HEK293 (cell line): ENCODE data around the gene LIX1L.

Experiments
- CTCF ChIA-PET: fragments of 350-600 bp; formaldehyde crosslinking; extraction: SDS; loops from one replicate; lab custom pipeline; 2021; ENCODE audit warnings: antibody characterized with exemption; lab: Yijun Ruan, JAX
- POLR2A ChIA-PET: fragments of 300-600 bp; formaldehyde crosslinking; extraction: SDS; loops from one replicate; lab custom pipeline; 2020; ENCODE audit warnings: antibody characterized with exemption, inconsistent platforms; lab: Yijun Ruan, JAX
- H3K27ac ChIP-seq: fragments of 200-500 bp; sonication (Bioruptor generic); 2 replicates; pipeline ENCODE4 v1.5.1; 2014; ENCODE audit warnings: low read depth, low read length, control low read depth, inconsistent platforms; ENCODE audit errors: extremely low read depth
- H3K36me3 ChIP-seq, 2 experiments: fragments of 200-500 bp in 1 of 2; sonication (Bioruptor generic) in 1 of 2; 1 replicate in 1 of 2; 2 replicates in 1 of 2; pipeline ENCODE4 v1.5.1; 2014 to 2017; ENCODE audit warnings: inconsistent platforms in 2 of 2, low read length in 2 of 2; ENCODE audit not compliant: control insufficient read depth in 2 of 2, insufficient read depth in 1 of 2
- H3K4me1 ChIP-seq: fragments of 200-500 bp; sonication (Bioruptor generic); 2 replicates; pipeline ENCODE4 v1.5.1; 2014; ENCODE audit warnings: mild to moderate bottlenecking, low read length, inconsistent platforms; ENCODE audit not compliant: control insufficient read depth, insufficient read depth
- H3K4me3 ChIP-seq: 2 replicates; pipeline ENCODE4 v1.5.1; 2011; ENCODE audit warnings: low read depth, mild to moderate bottlenecking, control low read depth, low read length, moderate library complexity
- H3K9me3 ChIP-seq: fragments of 200-500 bp; sonication (Bioruptor generic); 2 replicates; pipeline ENCODE4 v1.5.1; 2014; ENCODE audit warnings: low read depth, low read length, inconsistent platforms; ENCODE audit not compliant: control insufficient read depth, insufficient read depth
- GLIS2 ChIP-seq: fragments of 450-650 bp; formaldehyde crosslinking; IDR thresholded peaks from 2 replicates; pipeline ENCODE4 v1.5.1; 2016; ENCODE audit warnings: missing biosample characterization, missing genetic modification characterization
- HOXD13 ChIP-seq: sonication (generic); formaldehyde crosslinking; IDR thresholded peaks from 2 replicates; pipeline ENCODE4 v1.8.0; 2022; ENCODE audit warnings: missing genetic modification reagents, borderline replicate concordance
- MZF1 ChIP-seq: fragments of 450-650 bp; formaldehyde crosslinking; IDR thresholded peaks from 2 replicates; pipeline ENCODE4 v1.5.1; 2017; ENCODE audit warnings: missing biosample characterization, missing genetic modification characterization, borderline replicate concordance
- PRDM1 ChIP-seq: fragments of 450-650 bp; formaldehyde crosslinking; IDR thresholded peaks from 2 replicates; pipeline ENCODE4; 2016; ENCODE audit warnings: missing biosample characterization, missing genetic modification characterization
- ZEB2 ChIP-seq: fragments of 450-650 bp; formaldehyde crosslinking; IDR thresholded peaks from 2 replicates; pipeline ENCODE4 v1.5.1; 2016; ENCODE audit warnings: missing biosample characterization, missing genetic modification characterization
- ZNF114 ChIP-seq: fragments of 450-650 bp; formaldehyde crosslinking; IDR thresholded peaks from 2 replicates; pipeline ENCODE4 v1.5.0; 2017; ENCODE audit warnings: missing biosample characterization, missing genetic modification characterization
- ZNF138 ChIP-seq: fragments of 450-650 bp; formaldehyde crosslinking; IDR thresholded peaks from 2 replicates; pipeline ENCODE4 v1.5.1; 2016; ENCODE audit warnings: missing biosample characterization, missing genetic modification characterization, borderline replicate concordance
- ZNF366 ChIP-seq: fragments of 450-650 bp; formaldehyde crosslinking; conservative IDR thresholded peaks from 2 replicates; pipeline ENCODE4 v1.5.1; 2016; ENCODE audit warnings: missing biosample characterization, missing genetic modification characterization
- ZNF426 ChIP-seq: fragments of 450-650 bp; formaldehyde crosslinking; IDR thresholded peaks from 2 replicates; pipeline ENCODE4 v1.5.1; 2017; ENCODE audit warnings: missing biosample characterization, missing genetic modification characterization, mild to moderate bottlenecking, inconsistent platforms, moderate library complexity
- ZNF558 ChIP-seq: fragments of 450-650 bp; formaldehyde crosslinking; IDR thresholded peaks from 2 replicates; pipeline ENCODE4 v1.5.1; 2016; ENCODE audit warnings: missing biosample characterization, missing genetic modification characterization
- ZNF561 ChIP-seq: fragments of 450-650 bp; IDR thresholded peaks from 2 replicates; pipeline ENCODE4 v1.5.1; 2018; ENCODE audit warnings: missing biosample characterization, missing genetic modification characterization, borderline replicate concordance
- TF ChIP-seq, protein P1 (sequence below): fragments of 450-650 bp; formaldehyde crosslinking; IDR thresholded peaks from 2 replicates; pipeline ENCODE4 v1.5.1; 2016; ENCODE audit warnings: missing biosample characterization, missing genetic modification characterization
- TF ChIP-seq, protein P2 (sequence below): fragments of 450-650 bp; formaldehyde crosslinking; IDR thresholded peaks from 2 replicates; pipeline ENCODE4 v1.5.1; 2016; ENCODE audit warnings: missing biosample characterization, missing genetic modification characterization
- TF ChIP-seq, protein P3 (sequence below): fragments of 450-650 bp; formaldehyde crosslinking; IDR thresholded peaks from 2 replicates; pipeline ENCODE4 v1.5.1; 2016; ENCODE audit warnings: missing biosample characterization, missing genetic modification characterization
- TF ChIP-seq, protein P4 (sequence below): fragments of 450-650 bp; formaldehyde crosslinking; IDR thresholded peaks from 2 replicates; pipeline ENCODE4 v1.5.1; 2016; ENCODE audit warnings: missing biosample characterization, missing genetic modification characterization, low read depth

Gene LIX1L

DNA sequence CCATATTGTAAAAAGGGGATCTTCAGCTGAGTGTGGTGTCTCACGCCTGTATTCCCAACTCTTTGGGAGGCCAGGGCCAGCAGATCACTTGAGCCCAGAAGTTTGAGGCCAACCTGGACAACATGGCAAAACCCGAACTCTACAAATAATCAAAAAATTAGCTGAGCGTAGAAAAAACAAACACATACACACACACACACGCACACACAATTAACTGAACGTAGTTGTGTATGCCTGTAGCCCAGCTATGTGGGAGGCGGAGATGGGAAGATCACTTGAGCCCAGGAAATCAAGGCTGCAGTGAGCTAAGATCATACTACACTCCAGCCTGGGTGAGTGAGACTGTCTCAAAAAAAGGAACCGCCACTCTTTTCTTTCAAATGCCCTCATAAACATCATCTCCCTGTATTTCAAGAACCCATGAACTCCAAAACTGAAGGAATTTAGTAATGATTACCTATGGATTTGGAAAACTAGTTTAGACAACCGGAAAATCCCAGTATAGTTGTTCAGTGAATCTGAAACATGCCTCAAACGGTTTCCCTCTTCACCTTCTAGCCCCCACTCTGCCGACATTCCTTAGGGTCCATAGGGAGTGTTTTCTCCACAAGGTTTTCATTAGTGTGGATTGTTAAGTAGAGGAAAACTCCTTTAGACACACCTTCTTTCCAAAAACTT, 34.1 kb upstream of the LIX1L start (continued):
- TF ChIP-seq, protein P1, sequence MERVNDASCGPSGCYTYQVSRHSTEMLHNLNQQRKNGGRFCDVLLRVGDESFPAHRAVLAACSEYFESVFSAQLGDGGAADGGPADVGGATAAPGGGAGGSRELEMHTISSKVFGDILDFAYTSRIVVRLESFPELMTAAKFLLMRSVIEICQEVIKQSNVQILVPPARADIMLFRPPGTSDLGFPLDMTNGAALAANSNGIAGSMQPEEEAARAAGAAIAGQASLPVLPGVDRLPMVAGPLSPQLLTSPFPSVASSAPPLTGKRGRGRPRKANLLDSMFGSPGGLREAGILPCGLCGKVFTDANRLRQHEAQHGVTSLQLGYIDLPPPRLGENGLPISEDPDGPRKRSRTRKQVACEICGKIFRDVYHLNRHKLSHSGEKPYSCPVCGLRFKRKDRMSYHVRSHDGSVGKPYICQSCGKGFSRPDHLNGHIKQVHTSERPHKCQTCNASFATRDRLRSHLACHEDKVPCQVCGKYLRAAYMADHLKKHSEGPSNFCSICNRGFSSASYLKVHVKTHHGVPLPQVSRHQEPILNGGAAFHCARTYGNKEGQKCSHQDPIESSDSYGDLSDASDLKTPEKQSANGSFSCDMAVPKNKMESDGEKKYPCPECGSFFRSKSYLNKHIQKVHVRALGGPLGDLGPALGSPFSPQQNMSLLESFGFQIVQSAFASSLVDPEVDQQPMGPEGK (tag by site-specific recombination): no peak
- TF ChIP-seq ZNF561: no peak
- TF ChIP-seq ZNF558 (tag by site-specific recombination): no peak
- TF ChIP-seq GLIS2 (tag by site-specific recombination): no peak
- peak; percentile 69 for TF ChIP-seq MZF1 (tag by site-specific recombination)

DNA sequence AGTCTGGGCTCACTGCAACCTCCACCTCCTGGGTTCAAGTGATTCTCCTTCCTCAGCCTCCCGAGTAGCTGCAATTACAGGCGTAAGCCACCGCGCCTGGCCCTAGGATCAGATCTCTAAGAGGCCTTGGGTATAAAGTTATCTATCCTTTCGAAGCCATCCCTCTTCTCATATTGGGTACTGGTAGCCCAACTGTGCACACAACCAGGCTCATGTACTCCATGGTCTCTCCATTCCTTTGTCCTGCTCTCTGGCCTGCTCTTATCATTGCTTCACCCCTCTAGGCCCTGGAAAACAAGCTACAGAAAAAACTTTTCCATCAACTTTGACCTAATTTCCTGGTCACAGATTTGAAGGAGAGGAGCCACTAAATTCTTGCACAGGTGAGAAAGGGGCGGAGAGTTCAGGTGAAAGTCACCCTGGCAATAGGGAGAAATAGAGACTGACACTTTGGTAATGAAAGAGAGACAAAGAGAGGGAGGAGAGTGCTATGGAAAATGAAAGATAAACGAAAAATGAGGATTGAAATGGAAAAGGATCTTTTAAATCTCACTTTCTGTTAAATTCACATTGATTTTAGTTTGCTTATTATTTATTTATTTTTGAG, 32.5 kb upstream of the LIX1L start:
- no peak overlapping the region for H3K4me3 ChIP-seq
- H3K4me1 ChIP-seq: no peaks in the 10 kb centered on the region
- H3K36me3 ChIP-seq: peaks cover 5 to 30% of the 10 kb centered on the region in 2 experiments; a peak in 2 of 3 replicates
- CTCF ChIA-PET: interaction anchor here (0.6 to 1.3 kb wide), 5 partner anchors 11 to 99 kb away, joined by 3 to 6 read pairs (median 5); no protein-coding TSS in a partner anchor
- no peak overlapping the region for H3K27ac ChIP-seq
- TF ChIP-seq ZNF426 (tag by site-specific recombination) (no peak), PRDM1 (peak; percentile 92)
- TF ChIP-seq, protein P2, sequence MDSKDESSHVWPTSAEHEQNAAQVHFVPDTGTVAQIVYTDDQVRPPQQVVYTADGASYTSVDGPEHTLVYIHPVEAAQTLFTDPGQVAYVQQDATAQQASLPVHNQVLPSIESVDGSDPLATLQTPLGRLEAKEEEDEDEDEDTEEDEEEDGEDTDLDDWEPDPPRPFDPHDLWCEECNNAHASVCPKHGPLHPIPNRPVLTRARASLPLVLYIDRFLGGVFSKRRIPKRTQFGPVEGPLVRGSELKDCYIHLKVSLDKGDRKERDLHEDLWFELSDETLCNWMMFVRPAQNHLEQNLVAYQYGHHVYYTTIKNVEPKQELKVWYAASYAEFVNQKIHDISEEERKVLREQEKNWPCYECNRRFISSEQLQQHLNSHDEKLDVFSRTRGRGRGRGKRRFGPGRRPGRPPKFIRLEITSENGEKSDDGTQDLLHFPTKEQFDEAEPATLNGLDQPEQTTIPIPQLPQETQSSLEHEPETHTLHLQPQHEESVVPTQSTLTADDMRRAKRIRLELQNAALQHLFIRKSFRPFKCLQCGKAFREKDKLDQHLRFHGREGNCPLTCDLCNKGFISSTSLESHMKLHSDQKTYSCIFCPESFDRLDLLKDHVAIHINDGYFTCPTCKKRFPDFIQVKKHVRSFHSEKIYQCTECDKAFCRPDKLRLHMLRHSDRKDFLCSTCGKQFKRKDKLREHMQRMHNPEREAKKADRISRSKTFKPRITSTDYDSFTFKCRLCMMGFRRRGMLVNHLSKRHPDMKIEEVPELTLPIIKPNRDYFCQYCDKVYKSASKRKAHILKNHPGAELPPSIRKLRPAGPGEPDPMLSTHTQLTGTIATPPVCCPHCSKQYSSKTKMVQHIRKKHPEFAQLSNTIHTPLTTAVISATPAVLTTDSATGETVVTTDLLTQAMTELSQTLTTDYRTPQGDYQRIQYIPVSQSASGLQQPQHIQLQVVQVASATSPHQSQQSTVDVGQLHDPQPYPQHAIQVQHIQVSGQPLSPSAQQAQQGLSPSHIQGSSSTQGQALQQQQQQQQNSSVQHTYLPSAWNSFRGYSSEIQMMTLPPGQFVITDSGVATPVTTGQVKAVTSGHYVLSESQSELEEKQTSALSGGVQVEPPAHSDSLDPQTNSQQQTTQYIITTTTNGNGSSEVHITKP (tag by site-specific recombination): peak; percentile 54
- no peaks in the 10 kb centered on the region for H3K9me3 ChIP-seq
- POLR2A ChIA-PET: interaction anchor here (1.0 to 2.9 kb wide), 4 partner anchors 11 to 131 kb away, joined by 3 to 12 read pairs (median 3); partner anchors contain the start of genes PIAS3 and RBM8A

DNA sequence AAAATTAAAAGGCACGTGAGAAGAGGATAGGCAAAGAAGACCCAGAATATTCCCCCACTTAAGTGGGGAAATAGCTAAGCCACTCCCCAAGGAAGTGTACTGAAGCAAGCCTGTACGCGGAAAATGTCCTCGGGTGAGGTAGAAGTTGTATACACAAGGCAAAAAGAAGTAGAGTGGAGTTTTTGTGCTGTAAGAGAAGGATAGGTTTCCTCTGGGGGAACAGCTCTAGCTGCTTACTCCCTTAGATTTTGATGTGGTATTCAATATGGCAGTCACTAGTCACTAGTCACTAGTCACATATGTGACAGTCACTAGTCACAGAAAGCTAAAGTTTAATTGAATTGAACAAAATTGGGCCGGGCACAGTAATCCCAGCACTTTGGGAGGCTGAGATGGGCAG, 31.0 kb upstream of the LIX1L start:
- peaks cover 5 to 14% of the 10 kb centered on the region in 2 experiments; a peak in 2 of 3 replicates for H3K36me3 ChIP-seq
- POLR2A ChIA-PET: no interaction called here
- H3K4me1 ChIP-seq: no peaks in the 10 kb centered on the region
- H3K27ac ChIP-seq: no peak overlapping the region
- H3K9me3 ChIP-seq: no peaks in the 10 kb centered on the region
- CTCF ChIA-PET: interaction anchor here (0.7 to 1.3 kb wide), 4 partner anchors 18 to 144 kb away, joined by 3 to 5 read pairs (median 3); partner anchors contain the start of gene NUDT17
- H3K4me3 ChIP-seq: no peak overlapping the region
- TF ChIP-seq, protein P3, sequence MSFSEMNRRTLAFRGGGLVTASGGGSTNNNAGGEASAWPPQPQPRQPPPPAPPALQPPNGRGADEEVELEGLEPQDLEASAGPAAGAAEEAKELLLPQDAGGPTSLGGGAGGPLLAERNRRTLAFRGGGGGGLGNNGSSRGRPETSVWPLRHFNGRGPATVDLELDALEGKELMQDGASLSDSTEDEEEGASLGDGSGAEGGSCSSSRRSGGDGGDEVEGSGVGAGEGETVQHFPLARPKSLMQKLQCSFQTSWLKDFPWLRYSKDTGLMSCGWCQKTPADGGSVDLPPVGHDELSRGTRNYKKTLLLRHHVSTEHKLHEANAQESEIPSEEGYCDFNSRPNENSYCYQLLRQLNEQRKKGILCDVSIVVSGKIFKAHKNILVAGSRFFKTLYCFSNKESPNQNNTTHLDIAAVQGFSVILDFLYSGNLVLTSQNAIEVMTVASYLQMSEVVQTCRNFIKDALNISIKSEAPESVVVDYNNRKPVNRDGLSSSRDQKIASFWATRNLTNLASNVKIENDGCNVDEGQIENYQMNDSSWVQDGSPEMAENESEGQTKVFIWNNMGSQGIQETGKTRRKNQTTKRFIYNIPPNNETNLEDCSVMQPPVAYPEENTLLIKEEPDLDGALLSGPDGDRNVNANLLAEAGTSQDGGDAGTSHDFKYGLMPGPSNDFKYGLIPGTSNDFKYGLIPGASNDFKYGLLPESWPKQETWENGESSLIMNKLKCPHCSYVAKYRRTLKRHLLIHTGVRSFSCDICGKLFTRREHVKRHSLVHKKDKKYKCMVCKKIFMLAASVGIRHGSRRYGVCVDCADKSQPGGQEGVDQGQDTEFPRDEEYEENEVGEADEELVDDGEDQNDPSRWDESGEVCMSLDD (tag by site-specific recombination): no peak
- TF ChIP-seq HOXD13 (no peak), ZNF366 (tag by site-specific recombination) (no peak), ZNF138 (tag by site-specific recombination) (no peak), ZEB2 (tag by site-specific recombination) (no peak), ZNF114 (tag by site-specific recombination) (no peak)
- TF ChIP-seq, protein P1 (tag by site-specific recombination): no peak
- TF ChIP-seq, protein P4, sequence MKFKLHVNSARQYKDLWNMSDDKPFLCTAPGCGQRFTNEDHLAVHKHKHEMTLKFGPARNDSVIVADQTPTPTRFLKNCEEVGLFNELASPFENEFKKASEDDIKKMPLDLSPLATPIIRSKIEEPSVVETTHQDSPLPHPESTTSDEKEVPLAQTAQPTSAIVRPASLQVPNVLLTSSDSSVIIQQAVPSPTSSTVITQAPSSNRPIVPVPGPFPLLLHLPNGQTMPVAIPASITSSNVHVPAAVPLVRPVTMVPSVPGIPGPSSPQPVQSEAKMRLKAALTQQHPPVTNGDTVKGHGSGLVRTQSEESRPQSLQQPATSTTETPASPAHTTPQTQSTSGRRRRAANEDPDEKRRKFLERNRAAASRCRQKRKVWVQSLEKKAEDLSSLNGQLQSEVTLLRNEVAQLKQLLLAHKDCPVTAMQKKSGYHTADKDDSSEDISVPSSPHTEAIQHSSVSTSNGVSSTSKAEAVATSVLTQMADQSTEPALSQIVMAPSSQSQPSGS (tag by site-specific recombination): no peak
